Measurements from ENCODE around the gene KEL. TPM values are rescaled to one million over a fixed set of nuclear protein-coding genes. Genes with fewer than 3 reads are reported as not detected.

The KEL gene
- total RNA-seq, 1 donor from 2014 or later, result 0.37 TPM

DNA sequence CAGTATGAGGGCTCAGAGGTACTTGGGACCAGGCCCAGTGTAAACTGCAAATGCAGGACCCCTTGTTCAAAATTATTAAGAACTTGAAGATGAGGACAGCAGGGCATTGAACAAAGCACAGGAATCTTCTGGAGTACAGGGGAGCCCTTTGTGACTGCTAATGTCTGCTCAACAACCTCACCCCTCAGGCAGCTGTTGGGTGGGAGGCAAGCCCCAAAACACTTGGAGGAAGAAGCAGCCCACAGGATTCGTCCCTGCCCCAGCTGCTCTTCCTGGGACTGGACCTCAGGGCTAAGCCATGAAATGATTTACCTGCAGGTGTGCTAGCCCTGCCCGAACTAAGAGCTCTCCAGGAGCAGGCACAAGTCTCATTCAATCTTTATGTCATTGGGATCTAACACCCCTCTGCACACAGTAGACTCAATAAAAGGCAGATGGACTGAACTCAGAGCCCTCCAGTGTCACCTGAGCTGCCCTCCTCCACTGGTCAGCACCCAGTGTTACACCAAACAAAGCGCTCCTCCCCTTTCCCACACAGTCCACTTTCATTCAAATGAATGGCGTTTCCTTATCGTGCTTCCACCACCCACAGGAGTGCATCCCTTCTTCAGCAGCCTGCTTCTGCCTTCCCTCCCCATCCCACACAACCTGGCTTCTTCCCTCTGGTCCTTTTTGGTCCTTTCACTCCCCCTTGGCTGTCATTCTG is 29.6 kb downstream of the KEL start:
- no peaks in the 10 kb centered on the region for H3K27me3 Mint-ChIP-seq
- intact Hi-C loops (cut with micrococcal nuclease), result no loop called here
- H3K36me3 Mint-ChIP-seq (ENCODE audit: low read depth), result no peaks in the 10 kb centered on the region
- H3K4me3 Mint-ChIP-seq, result no peak overlapping the region
- no peak overlapping the region for H3K27ac Mint-ChIP-seq
- H3K9me3 Mint-ChIP-seq, result no peaks in the 10 kb centered on the region
- H3K4me1 Mint-ChIP-seq, result no peaks in the 10 kb centered on the region
- no peak for DNase-seq

DNA sequence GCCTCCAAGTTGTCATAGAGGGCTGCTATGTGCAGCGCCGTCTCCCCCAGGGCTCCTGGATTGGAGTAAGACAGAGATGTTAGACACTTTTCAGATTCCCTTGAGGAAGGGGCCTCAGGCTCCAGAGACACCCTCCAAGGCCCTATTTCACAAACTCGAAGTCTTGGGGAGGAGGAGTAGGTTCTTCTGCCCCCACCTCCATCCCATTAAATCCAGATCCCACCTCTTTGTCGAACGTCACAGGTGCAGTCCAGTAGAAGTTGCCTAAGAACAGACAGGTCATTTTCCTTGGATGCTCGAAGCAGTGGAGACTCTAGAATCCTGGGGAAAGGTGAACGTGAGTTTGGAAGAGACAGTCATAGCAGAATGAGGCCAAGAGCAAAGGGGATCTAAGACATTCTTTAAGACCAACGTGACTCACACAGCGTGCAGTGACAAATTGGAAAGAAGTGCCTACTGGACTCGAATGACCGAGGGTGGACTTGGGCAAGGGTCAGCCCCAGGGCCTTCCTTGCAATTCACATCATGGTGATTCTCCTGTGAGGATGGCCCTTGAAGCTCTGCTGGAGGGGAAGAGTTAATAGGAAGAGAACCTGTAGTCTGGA is 31.9 kb downstream of the KEL start:
- Mint-ChIP-seq H3K27me3 (no peaks in the 10 kb centered on the region), H3K4me3 (no peak overlapping the region), H3K27ac (no peak overlapping the region), H3K9me3 (no peaks in the 10 kb centered on the region), H3K36me3 (ENCODE audit: low read depth) (no peaks in the 10 kb centered on the region), H3K4me1 (no peaks in the 10 kb centered on the region)
- intact Hi-C loops (cut with micrococcal nuclease), result no loop called here
- no peak for DNase-seq

DNA sequence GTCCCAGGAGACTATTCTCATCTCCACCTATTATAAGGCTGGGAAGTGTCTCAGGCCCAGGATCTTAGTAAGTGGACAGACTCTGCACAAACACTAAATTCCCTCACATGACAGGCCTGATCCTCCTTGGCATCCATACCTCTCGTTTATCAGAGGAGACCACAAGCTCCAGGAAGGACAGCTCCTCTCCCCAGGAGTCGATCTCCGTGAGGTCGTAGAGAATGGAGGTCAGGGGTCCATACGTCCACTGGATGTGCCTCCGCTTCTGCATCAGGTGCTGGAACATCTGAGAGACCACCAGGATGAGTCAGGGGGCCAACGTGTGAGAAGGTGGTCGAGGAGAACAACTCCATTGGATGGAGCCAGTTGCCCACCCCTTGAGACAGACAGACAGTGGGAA is 34.2 kb downstream of the KEL start:
- Mint-ChIP-seq H3K27ac (no peak overlapping the region), H3K9me3 (no peaks in the 10 kb centered on the region), H3K36me3 (ENCODE audit: low read depth) (no peaks in the 10 kb centered on the region), H3K4me1 (no peaks in the 10 kb centered on the region), H3K27me3 (peaks cover 8% of the 10 kb centered on the region), H3K4me3 (no peak overlapping the region)
- intact Hi-C loops (cut with micrococcal nuclease), result no loop called here
- no peak for DNase-seq

DNA sequence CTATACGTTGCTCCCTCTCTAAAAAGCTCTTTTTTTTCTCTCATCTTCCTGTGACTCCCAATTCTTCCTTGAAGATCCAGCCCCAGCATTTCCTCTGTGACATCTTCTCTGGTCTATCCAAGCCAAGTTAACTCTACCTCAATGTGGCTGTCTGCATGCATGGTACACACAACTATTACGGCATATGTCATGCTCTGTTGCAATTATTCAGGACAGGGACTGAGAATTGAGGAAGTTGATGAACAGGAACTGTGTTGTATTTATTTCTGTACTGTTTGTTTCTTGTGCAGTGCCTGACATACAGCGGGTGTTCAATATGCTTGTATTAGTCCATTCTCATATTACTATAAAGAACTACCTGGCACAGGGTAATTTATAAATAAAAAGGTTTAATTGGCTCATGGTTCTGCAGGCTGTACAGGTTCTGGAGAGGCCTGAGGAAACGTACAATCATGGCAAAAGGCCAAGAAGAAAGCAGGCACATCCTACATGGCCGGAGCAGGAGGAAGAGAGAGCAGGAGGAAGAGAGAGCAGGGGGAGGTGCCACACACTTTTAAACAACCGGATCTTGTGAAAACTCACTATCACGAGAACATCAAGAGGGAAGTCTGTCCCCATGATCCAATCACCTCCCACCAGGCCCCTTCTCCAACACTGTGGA is 34.9 kb downstream of the KEL start:
- intact Hi-C loops (cut with micrococcal nuclease), result no loop called here
- Mint-ChIP-seq H3K36me3 (ENCODE audit: low read depth) (no peaks in the 10 kb centered on the region), H3K9me3 (no peaks in the 10 kb centered on the region), H3K4me3 (no peak overlapping the region), H3K27ac (no peak overlapping the region), H3K4me1 (no peaks in the 10 kb centered on the region), H3K27me3 (peaks cover 8% of the 10 kb centered on the region)
- no peak for DNase-seq

DNA sequence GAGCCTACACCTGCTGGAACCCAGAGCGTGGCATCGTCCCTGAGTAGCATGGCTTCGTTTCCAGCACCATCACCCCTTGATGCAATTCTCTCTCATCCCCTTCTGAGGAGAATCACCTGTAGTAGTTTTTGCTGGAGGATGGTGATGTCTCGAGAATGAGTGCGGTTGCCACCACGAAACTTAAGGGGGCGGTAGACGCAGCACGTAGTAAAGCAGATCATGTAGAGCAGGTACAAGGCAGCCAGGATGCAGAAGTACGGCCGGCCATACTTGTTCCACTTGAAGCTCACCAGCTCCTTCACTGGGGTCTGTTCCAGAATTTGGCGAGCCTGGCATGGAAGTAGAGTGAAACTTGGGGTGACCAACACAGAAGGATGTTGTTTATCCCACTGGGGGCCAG is 36.8 kb downstream of the KEL start:
- peaks cover 10% of the 10 kb centered on the region for H3K27me3 Mint-ChIP-seq
- no peaks in the 10 kb centered on the region for H3K9me3 Mint-ChIP-seq
- no peak for DNase-seq
- no peak overlapping the region for H3K27ac Mint-ChIP-seq
- no peaks in the 10 kb centered on the region for H3K36me3 Mint-ChIP-seq (ENCODE audit: low read depth)
- no peaks in the 10 kb centered on the region for H3K4me1 Mint-ChIP-seq
- intact Hi-C loops (cut with micrococcal nuclease), result no loop called here
- no peak overlapping the region for H3K4me3 Mint-ChIP-seq

DNA sequence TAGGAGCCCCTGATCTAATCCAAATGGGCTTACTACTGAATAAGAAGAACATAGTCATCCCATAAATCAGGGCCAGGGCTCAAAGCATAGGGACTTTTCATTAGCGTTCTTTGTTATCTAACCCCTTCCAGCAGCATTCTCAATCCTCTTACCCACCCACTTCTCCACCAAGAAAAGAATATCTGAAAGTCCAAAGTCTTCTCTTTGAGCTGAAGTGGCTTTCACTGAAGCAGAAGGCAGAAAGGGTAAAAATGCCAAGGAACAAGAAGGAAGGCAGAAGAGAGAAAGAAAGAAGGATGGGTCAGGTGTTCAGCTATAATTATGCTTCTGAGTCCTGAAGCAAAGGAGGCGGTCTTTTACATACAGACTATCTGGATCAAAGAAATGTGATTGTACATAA is 38.8 kb downstream of the KEL start:
- Mint-ChIP-seq H3K4me3 (no peak overlapping the region), H3K27me3 (peaks cover 19% of the 10 kb centered on the region), H3K27ac (no peak overlapping the region), H3K9me3 (no peaks in the 10 kb centered on the region), H3K36me3 (ENCODE audit: low read depth) (no peaks in the 10 kb centered on the region), H3K4me1 (no peaks in the 10 kb centered on the region)
- intact Hi-C loops (cut with micrococcal nuclease), result no loop called here
- DNase-seq, result no peak

DNA sequence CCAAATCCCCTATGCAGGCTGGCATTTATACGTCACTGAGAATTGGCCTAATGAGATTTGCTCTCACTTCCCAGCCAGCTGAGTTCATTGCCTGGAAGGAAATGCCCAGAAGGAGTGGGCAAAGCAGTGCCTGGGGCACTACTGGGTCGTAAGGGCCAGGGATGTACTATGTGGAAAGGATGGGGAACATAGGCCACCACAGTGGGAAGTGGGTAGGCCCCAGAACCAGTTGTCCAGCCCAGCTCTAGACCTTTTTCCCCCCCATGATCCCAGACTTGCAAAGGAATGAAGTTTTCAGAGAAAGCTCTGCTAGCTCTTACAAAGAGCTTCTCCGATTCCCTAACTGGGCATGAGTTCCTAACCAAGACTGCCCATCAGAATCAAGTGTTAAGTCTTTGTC is 42.5 kb downstream of the KEL start:
- Mint-ChIP-seq H3K9me3 (no peaks in the 10 kb centered on the region), H3K4me1 (no peaks in the 10 kb centered on the region), H3K27me3 (peaks cover 25% of the 10 kb centered on the region), H3K27ac (no peak overlapping the region), H3K4me3 (no peak overlapping the region), H3K36me3 (ENCODE audit: low read depth) (no peaks in the 10 kb centered on the region)
- DNase-seq, result no peak
- intact Hi-C loops (cut with micrococcal nuclease), result no loop called here

DNA sequence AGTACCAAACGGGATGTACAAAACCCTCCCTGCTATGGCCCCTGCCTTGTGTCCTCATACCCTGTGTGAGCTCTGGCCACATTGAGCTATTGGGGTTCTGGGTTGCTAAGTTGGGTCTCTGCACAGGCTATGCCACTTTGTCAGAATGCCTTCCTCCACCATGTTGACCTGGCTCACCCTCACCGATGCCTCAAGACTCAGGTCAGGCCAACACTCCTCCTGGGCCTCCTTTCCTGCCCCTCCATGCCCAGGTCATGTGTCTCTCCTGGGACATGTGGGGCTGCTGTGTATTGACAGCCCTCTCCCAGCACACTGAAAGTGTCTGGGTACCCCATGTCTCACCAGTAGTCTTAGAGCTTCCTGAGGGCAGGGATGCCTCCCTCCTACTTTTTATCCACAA is 43.3 kb downstream of the KEL start:
- intact Hi-C loops (cut with micrococcal nuclease), result no loop called here
- DNase-seq, result no peak
- no peak overlapping the region for H3K27ac Mint-ChIP-seq
- H3K36me3 Mint-ChIP-seq (ENCODE audit: low read depth), result no peaks in the 10 kb centered on the region
- H3K4me1 Mint-ChIP-seq, result no peaks in the 10 kb centered on the region
- no peak overlapping the region for H3K4me3 Mint-ChIP-seq
- H3K27me3 Mint-ChIP-seq, result peaks cover 30% of the 10 kb centered on the region
- H3K9me3 Mint-ChIP-seq, result no peaks in the 10 kb centered on the region

DNA sequence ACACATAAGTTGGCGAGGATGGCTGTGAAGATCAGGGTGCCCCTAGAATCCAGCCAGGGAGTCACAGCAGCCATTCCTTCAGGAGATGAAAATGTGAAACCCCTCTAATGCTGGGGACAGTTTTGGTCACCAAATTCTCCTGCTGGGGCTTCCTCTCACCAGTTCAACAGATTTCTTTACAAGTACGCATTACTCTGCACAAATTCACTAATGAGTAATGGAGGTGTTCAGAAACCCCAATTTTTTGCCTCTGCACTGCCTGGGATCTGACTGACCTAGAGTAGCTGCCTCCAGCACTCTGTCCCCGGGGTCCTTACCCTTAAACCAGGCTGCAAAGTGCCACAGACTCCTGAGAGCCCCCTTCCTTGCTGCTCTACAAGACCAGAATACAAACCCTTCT is 44.7 kb downstream of the KEL start:
- DNase-seq, result no peak
- no peaks in the 10 kb centered on the region for H3K36me3 Mint-ChIP-seq (ENCODE audit: low read depth)
- no peaks in the 10 kb centered on the region for H3K9me3 Mint-ChIP-seq
- H3K27me3 Mint-ChIP-seq, result peaks cover 26% of the 10 kb centered on the region
- H3K4me3 Mint-ChIP-seq, result no peak overlapping the region
- no peak overlapping the region for H3K27ac Mint-ChIP-seq
- intact Hi-C loops (cut with micrococcal nuclease), result no loop called here
- no peaks in the 10 kb centered on the region for H3K4me1 Mint-ChIP-seq

DNA sequence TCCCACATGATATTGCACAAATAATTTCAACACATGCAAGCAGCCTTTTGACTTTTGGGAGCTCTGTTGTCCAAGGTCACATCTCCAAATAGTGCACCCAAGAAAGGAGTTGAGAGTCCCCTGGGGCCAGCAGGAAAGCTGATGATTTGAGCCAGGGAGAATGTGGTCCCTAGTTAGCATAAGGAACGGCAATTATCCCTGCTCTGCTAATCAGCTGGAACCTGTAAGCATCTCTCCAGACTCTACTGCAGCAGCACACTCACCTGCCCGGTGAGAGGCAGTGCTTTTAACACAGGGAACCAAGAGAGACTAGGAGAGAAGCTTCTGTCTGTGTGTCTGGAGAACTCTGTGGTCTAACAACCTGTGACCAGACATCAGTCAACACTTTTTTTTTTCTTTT is 45.7 kb downstream of the KEL start:
- DNase-seq, result no peak
- Mint-ChIP-seq H3K4me3 (no peak overlapping the region), H3K9me3 (no peaks in the 10 kb centered on the region), H3K36me3 (ENCODE audit: low read depth) (no peaks in the 10 kb centered on the region), H3K27me3 (peaks cover 26% of the 10 kb centered on the region), H3K27ac (no peak overlapping the region), H3K4me1 (no peaks in the 10 kb centered on the region)
- intact Hi-C loops (cut with micrococcal nuclease), result no loop called here

DNA sequence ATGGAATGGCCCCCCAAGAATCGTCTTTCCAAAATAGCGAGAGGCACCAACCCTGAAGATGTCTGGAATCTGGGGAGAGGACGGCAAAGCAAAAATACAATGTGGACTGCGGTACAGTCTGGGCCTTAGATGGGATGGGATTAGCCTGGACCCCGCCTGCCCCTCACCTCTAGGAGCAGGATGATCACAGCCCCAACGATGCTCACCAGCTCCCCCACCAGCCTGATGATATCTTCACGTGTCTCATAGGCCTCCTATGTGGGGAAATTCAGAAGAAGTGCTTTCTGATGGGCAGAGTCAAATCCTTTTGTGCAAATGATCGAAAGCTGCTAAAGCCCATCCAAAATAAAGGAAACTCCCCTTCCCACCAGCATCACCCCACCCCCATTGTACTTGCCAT is 46.8 kb downstream of the KEL start:
- Mint-ChIP-seq H3K4me1 (no peaks in the 10 kb centered on the region), H3K27ac (no peak overlapping the region), H3K36me3 (ENCODE audit: low read depth) (no peaks in the 10 kb centered on the region), H3K4me3 (no peak overlapping the region), H3K27me3 (peaks cover 30% of the 10 kb centered on the region), H3K9me3 (no peaks in the 10 kb centered on the region)
- no peak for DNase-seq
- intact Hi-C loops (cut with micrococcal nuclease), result no loop called here

DNA sequence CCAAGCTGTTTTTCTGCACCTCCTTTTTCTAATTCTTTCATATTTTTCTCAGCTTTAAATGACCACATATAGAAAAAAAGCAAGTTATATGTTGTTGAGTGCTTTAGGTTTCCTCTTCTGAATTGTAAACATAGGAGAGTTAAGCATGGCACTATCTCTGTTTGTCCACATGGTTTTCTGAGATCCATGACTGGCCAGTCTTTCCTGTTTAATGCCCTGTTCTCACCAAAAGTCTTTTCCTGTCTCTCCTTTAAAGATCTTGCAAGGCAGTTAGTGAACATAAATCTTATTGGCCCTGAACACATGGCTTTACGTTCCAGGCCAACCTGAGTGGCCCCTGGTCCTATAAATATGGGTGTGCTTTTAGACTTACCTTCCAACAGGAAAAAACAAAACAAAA is 48.0 kb downstream of the KEL start:
- intact Hi-C loops (cut with micrococcal nuclease), result no loop called here
- Mint-ChIP-seq H3K27me3 (peaks cover 25% of the 10 kb centered on the region), H3K27ac (no peak overlapping the region), H3K9me3 (no peaks in the 10 kb centered on the region), H3K4me1 (no peaks in the 10 kb centered on the region), H3K4me3 (no peak overlapping the region), H3K36me3 (ENCODE audit: low read depth) (no peaks in the 10 kb centered on the region)
- DNase-seq, result no peak

DNA sequence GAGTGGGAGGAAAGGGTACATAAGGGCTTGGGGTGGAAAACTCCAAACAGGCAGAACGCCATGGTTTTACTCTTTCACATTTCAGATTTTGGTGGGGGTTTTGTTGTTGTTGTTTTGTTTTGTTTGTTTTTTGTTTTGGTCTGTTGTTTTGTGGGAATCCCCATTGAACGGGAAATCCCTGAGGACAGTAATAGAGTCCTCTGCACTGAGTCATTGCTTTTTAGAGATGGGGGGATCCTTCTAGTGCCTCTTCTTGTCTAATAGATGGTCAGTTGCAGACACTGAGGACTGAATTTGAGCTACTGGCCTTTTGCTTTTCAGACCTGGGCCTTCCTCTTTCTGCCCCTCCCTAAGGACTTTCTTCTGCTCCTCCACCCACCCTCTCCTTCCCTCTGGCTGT is 48.6 kb downstream of the KEL start:
- Mint-ChIP-seq H3K36me3 (ENCODE audit: low read depth) (no peaks in the 10 kb centered on the region), H3K27me3 (peaks cover 23% of the 10 kb centered on the region), H3K27ac (no peak overlapping the region), H3K4me3 (no peak overlapping the region), H3K4me1 (no peaks in the 10 kb centered on the region), H3K9me3 (no peaks in the 10 kb centered on the region)
- no peak for DNase-seq
- intact Hi-C loops (cut with micrococcal nuclease), result no loop called here

DNA sequence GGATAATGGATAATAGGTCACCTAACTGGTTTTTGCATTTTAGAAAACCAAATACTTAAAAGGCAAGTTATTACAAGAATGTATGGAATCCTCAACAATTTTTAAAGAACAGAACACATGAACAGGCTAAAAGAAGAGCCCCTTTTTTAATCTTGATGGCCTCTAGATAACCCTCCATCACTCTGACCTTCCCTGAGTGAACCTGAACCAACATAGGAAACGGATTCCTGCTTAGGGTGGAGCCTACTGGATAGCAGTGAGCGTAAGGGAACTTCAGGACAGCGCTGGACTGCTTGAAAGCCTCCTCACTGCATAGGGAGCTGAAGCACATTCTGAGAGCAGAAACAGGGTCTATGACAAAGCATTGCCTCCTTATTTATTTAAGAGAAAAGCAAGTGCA is 49.1 kb downstream of the KEL start:
- no peaks in the 10 kb centered on the region for H3K36me3 Mint-ChIP-seq (ENCODE audit: low read depth)
- H3K9me3 Mint-ChIP-seq, result no peaks in the 10 kb centered on the region
- intact Hi-C loops (cut with micrococcal nuclease), result no loop called here
- no peak for DNase-seq
- no peak overlapping the region for H3K27ac Mint-ChIP-seq
- peaks cover 19% of the 10 kb centered on the region for H3K27me3 Mint-ChIP-seq
- no peaks in the 10 kb centered on the region for H3K4me1 Mint-ChIP-seq
- H3K4me3 Mint-ChIP-seq, result no peak overlapping the region

DNA sequence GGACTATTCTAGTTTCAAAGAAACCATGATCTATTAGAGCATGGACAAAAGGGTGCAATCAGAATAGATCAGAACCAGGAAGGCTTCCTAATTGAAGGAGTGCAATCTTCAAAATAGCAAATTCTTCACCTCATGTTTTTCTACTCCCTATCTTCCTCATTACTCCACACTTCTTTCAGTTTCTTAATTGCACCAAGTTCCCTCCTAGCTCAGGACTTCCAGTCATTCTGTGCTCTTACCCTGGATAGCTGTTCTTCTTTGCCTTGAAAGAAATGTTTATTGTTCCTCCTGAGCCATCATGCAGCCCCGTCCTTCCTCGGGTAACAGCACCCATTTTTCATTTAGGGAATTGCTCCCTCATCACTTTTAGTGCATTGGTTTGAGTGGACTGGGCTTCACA is 51.7 kb downstream of the KEL start:
- H3K9me3 Mint-ChIP-seq, result no peaks in the 10 kb centered on the region
- intact Hi-C loops (cut with micrococcal nuclease), result no loop called here
- H3K36me3 Mint-ChIP-seq (ENCODE audit: low read depth), result no peaks in the 10 kb centered on the region
- peaks cover 16% of the 10 kb centered on the region for H3K27me3 Mint-ChIP-seq
- H3K4me3 Mint-ChIP-seq, result no peak overlapping the region
- H3K4me1 Mint-ChIP-seq, result no peaks in the 10 kb centered on the region
- no peak for DNase-seq
- no peak overlapping the region for H3K27ac Mint-ChIP-seq
